GM13976 (cell line): ENCODE data around the gene DPH2.
A peak's percentile ranks its signal among the peaks of the same experiment; 100 is the strongest.

Experiments
- DNase-seq: peaks from one replicate; pipeline ENCODE4 v3.0.0; 2012; ENCODE audit warnings: low spot score
- in situ Hi-C: fragments of 300-500 bp; cut with MboI; formaldehyde crosslinking; loops from one replicate; pipeline ENCODE4 v1.12.0; 2022; ENCODE audit warnings: low sequenced_read_pairs, mixed read lengths, inconsistent platforms; ENCODE audit not compliant: unreplicated experiment
- TF ChIP-seq, protein P1 (sequence below): IDR thresholded peaks from 2 replicates; pipeline ENCODE4 v1.5.1; 2012; ENCODE audit warnings: borderline replicate concordance, mild to moderate bottlenecking; ENCODE audit not compliant: insufficient read depth; ENCODE audit errors: extremely low read depth, missing control alignments, control extremely low read depth

Gene DPH2

GRCh38 chr1:43971336-43971980 lies 1.6 kb downstream of the DPH2 start:
- in situ Hi-C loops, result no loop called here
- TF ChIP-seq, protein P1, sequence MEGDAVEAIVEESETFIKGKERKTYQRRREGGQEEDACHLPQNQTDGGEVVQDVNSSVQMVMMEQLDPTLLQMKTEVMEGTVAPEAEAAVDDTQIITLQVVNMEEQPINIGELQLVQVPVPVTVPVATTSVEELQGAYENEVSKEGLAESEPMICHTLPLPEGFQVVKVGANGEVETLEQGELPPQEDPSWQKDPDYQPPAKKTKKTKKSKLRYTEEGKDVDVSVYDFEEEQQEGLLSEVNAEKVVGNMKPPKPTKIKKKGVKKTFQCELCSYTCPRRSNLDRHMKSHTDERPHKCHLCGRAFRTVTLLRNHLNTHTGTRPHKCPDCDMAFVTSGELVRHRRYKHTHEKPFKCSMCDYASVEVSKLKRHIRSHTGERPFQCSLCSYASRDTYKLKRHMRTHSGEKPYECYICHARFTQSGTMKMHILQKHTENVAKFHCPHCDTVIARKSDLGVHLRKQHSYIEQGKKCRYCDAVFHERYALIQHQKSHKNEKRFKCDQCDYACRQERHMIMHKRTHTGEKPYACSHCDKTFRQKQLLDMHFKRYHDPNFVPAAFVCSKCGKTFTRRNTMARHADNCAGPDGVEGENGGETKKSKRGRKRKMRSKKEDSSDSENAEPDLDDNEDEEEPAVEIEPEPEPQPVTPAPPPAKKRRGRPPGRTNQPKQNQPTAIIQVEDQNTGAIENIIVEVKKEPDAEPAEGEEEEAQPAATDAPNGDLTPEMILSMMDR, result no peak
- DNase-seq, result no peak

- in situ Hi-C loops, result no loop called here
- no peak for DNase-seq
- TF ChIP-seq, protein P1, result no peak
Observed at GRCh38 chr1:43973981-43974442, 4.2 kb downstream of the DPH2 start.

DNA sequence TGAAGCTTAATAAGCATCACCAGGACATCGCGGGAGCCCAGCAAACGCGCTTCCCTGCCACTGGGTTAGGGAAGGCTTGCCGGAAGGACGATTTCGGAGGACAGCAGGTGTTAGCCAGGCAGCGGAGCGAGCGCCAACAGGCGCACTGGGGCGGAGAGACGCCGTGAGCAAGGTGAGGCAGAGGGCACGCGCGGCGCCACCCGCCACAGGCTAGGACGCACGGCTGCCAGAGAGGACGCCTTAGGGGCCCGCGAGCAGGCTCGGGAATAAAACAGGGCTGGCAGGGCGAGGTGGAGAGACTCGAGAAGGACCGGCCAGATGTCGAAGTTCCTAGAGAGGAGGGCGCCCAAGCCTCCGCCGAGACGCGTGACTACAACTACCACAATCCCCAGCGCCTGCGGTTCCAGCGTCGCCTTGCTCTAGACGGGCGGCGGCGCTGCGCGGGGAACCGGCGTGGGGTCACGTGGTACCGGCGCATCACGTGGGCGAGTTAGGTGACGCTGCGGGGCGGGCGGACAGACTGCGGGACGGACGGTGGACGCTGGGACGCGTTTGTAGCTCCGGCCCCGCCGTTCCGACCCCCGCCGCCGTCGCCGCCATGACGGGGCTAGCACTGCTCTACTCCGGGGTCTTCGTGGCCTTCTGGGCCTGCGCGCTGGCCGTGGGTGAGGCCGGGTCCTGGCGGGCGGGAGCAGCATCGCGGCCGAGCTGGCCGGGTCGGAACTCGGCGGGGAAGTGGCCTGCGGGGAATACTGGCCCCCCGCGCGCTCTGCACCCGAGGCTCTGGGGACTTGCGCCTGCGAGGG lies 4.8 kb downstream of the DPH2 start, which contains the start of gene ATP6V0B:
ATP6V0B (plus strand) TSS at position 518 of the 806 bp plus-strand sequence; CDS start at position 599, 81 bp downstream.
- TF ChIP-seq, protein P1, result peak; percentile 14
- peak; percentile 98 for DNase-seq
- in situ Hi-C loops, result no loop called here

DNA sequence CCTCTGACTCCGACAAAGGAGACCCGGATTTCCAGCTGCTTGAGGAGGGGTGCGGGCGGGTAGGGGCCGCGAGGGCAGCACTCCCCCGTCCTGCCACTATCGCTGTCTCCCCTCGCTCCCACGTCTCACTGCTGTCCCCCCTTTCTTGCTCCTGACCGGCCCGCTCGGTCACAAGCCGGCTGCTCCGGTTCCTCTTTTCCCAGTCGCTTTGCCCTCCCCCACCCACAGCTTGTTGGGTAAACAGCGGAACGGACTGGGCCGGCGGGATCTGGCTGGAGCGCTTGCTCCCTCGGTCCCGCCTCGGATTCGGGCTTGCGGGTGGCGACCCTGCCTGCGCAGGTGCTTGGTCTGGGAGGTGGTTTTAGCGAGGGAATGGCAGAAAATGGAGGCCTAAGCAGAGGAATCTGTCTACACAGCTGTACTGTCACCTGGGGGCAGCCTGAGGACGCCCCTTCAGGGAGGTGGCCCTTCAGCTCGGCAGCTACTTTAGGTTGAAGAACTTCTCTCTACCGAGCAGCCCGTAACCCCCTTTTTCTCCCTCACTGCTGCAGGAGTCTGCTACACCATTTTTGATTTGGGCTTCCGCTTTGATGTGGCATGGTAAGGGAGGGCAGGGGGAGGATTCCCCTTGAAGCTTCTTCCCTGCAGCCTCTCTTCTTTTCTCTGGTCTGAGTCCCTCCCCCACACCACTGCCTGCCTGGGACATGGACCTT lies 5.6 kb downstream of the DPH2 start:
- in situ Hi-C loops, result no loop called here
- TF ChIP-seq, protein P1, result no peak
- DNase-seq, result peak; percentile 58

DNA sequence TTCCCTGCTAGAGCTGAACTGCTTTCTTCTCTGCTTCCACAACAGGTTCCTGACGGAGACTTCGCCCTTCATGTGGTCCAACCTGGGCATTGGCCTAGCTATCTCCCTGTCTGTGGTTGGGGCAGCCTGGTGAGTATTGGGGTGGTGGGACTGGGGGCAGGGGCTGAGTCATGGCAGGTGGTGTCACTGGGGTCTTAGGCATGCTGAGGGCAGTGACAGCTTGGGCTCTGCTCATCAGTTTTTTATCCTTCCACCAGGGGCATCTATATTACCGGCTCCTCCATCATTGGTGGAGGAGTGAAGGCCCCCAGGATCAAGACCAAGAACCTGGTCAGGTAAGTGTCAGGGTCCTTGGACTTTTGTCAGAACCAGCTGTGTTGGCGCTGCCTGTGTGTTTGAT lies 6.2 kb downstream of the DPH2 start:
- TF ChIP-seq, protein P1, result no peak
- in situ Hi-C loops, result no loop called here
- no peak for DNase-seq

- TF ChIP-seq, protein P1, result no peak
- in situ Hi-C loops, result no loop called here
- no peak for DNase-seq
Observed at GRCh38 chr1:43976890-43977289, 7.1 kb downstream of the DPH2 start.
